ENCODE data around the gene PILRB. TPM values are rescaled to one million over a fixed set of nuclear protein-coding genes. Genes with fewer than 3 reads are reported as not detected.
A peak's percentile ranks its signal among the peaks of the same experiment; 100 is the strongest.
"Not testable (repeated sequence)": the region's sequence is repeated elsewhere in the genome, so short reads cannot be mapped to it uniquely, and the experiment has no call there.

Gene PILRB
- total RNA-seq (10 to 100 TPM; 33.5 to 33.7 TPM), polyA plus RNA-seq (18.1 TPM)

GRCh38 chr7:100358027-100358856 lies at the start of gene PILRB:
PILRB (plus strand) TSS chr7:100358117; CDS start chr7:100358303, 186 bp downstream.
- H3K27me3 ChIP-seq (ENCODE audit: insufficient read depth, low read length, poor library complexity, severe bottlenecking): no peaks in the 10 kb centered on the region
- no peaks in the 10 kb centered on the region for H3K9me3 ChIP-seq (ENCODE audit: low read length)
- peaks cover 15% of the 10 kb centered on the region for H3K4me1 ChIP-seq (ENCODE audit: insufficient read depth, low read length)
- H3K4me3 ChIP-seq (ENCODE audit: low read length): no peak within 1 kb of the TSS
- Mint-ChIP-seq H3K4me1 (peaks cover 9 to 25% (median 17%) of the 10 kb centered on the region in 3 donors), H3K4me3 (no peak within 1 kb of the TSS), H3K9me3 (no peaks in the 10 kb centered on the region), H3K27me3 (no peaks in the 10 kb centered on the region), H3K36me3 (peaks cover 6 to 90% (median 20%) of the 10 kb centered on the region in 3 donors), H3K27ac (peak within 1 kb of the TSS in 6 of 8 donors; percentile 17 to 93 (median 68))
- peaks cover 58% of the 10 kb centered on the region for H3K36me3 ChIP-seq (ENCODE audit: insufficient read depth, low read length)
- ChIA-PET POLR2A (no interaction called here), CTCF (no interaction called here)
- no peak for DNase-seq
- no peak within 1 kb of the TSS for H3K27ac ChIP-seq (ENCODE audit: low read depth, low read length)

- H3K4me1 ChIP-seq (ENCODE audit: insufficient read depth, low read length); H3K27ac ChIP-seq (ENCODE audit: low read depth, low read length); H3K9me3 ChIP-seq (ENCODE audit: low read length); H3K27me3 Mint-ChIP-seq; H3K4me3 ChIP-seq (ENCODE audit: low read length); DNase-seq; H3K36me3 ChIP-seq (ENCODE audit: insufficient read depth, low read length); POLR2A ChIA-PET; H3K27me3 ChIP-seq (ENCODE audit: insufficient read depth, low read length, poor library complexity, severe bottlenecking); CTCF ChIA-PET; H3K9me3 Mint-ChIP-seq: not testable (repeated sequence)
- Mint-ChIP-seq H3K27ac (peak overlapping the region in 7 of 8 donors; percentile 1 to 92 (median 84)), H3K36me3 (peaks cover 0 to 15% (median 0%) of the 10 kb centered on the region in 3 donors), H3K4me1 (peaks cover 8 to 13% (median 9%) of the 10 kb centered on the region in 3 donors), H3K4me3 (peak overlapping the region in 6 of 7 donors; percentile 57 to 87 (median 77))
Measured at GRCh38 chr7:100318329-100318728, 39.6 kb upstream of the PILRB start.

- POLR2A ChIA-PET; H3K4me3 Mint-ChIP-seq; H3K27me3 ChIP-seq (ENCODE audit: insufficient read depth, low read length, poor library complexity, severe bottlenecking); DNase-seq; H3K4me1 ChIP-seq (ENCODE audit: insufficient read depth, low read length); H3K36me3 ChIP-seq (ENCODE audit: insufficient read depth, low read length); H3K27ac ChIP-seq (ENCODE audit: low read depth, low read length); H3K9me3 Mint-ChIP-seq; H3K27ac Mint-ChIP-seq; H3K9me3 ChIP-seq (ENCODE audit: low read length); H3K27me3 Mint-ChIP-seq; H3K4me3 ChIP-seq (ENCODE audit: low read length): not testable (repeated sequence)
- peaks cover 0 to 36% (median 3%) of the 10 kb centered on the region in 3 donors for H3K36me3 Mint-ChIP-seq
- peaks cover 8 to 13% (median 9%) of the 10 kb centered on the region in 3 donors for H3K4me1 Mint-ChIP-seq
- CTCF ChIA-PET: interaction anchor here (0.6 kb wide), 2 partner anchors 265 to 822 kb away, joined by 3 read pairs; no protein-coding TSS in a partner anchor
Measured at GRCh38 chr7:100321648-100322047, 36.3 kb upstream of the PILRB start.

- H3K4me1 ChIP-seq (ENCODE audit: insufficient read depth, low read length); POLR2A ChIA-PET; H3K27ac ChIP-seq (ENCODE audit: low read depth, low read length); H3K9me3 Mint-ChIP-seq; H3K4me1 Mint-ChIP-seq; H3K27me3 Mint-ChIP-seq; CTCF ChIA-PET; H3K4me3 ChIP-seq (ENCODE audit: low read length); DNase-seq; H3K36me3 ChIP-seq (ENCODE audit: insufficient read depth, low read length); H3K4me3 Mint-ChIP-seq; H3K27me3 ChIP-seq (ENCODE audit: insufficient read depth, low read length, poor library complexity, severe bottlenecking); H3K9me3 ChIP-seq (ENCODE audit: low read length); H3K27ac Mint-ChIP-seq: not testable (repeated sequence)
- peaks cover 0 to 49% (median 9%) of the 10 kb centered on the region in 3 donors for H3K36me3 Mint-ChIP-seq
Measured at GRCh38 chr7:100324194-100324593, 33.7 kb upstream of the PILRB start.

- POLR2A ChIA-PET; H3K27me3 Mint-ChIP-seq; DNase-seq; H3K36me3 ChIP-seq (ENCODE audit: insufficient read depth, low read length); H3K9me3 ChIP-seq (ENCODE audit: low read length); H3K27me3 ChIP-seq (ENCODE audit: insufficient read depth, low read length, poor library complexity, severe bottlenecking); H3K27ac ChIP-seq (ENCODE audit: low read depth, low read length); H3K4me1 Mint-ChIP-seq; H3K4me1 ChIP-seq (ENCODE audit: insufficient read depth, low read length); CTCF ChIA-PET; H3K4me3 ChIP-seq (ENCODE audit: low read length); H3K4me3 Mint-ChIP-seq; H3K9me3 Mint-ChIP-seq: not testable (repeated sequence)
- H3K36me3 Mint-ChIP-seq: peaks cover 0 to 46% (median 9%) of the 10 kb centered on the region in 3 donors
- H3K27ac Mint-ChIP-seq: peak overlapping the region in 2 of 8 donors; percentile 36 to 43
Measured at GRCh38 chr7:100325671-100326070, 32.2 kb upstream of the PILRB start.

GRCh38 chr7:100326914-100327313 lies 31.0 kb upstream of the PILRB start:
- CTCF ChIA-PET: not testable (repeated sequence)
- H3K36me3 Mint-ChIP-seq: peaks cover 0 to 45% (median 9%) of the 10 kb centered on the region in 3 donors
- POLR2A ChIA-PET: interaction anchor here (0.6 kb wide), 2 partner anchors 10 to 281 kb away, joined by 3 to 4 read pairs; no protein-coding TSS in a partner anchor

GRCh38 chr7:100335566-100336466 lies 22.1 kb upstream of the PILRB start:
- peak overlapping the region; percentile 89 for H3K27ac ChIP-seq (ENCODE audit: low read depth, low read length)
- H3K9me3 Mint-ChIP-seq; H3K27me3 Mint-ChIP-seq; H3K36me3 ChIP-seq (ENCODE audit: insufficient read depth, low read length); H3K9me3 ChIP-seq (ENCODE audit: low read length); H3K27me3 ChIP-seq (ENCODE audit: insufficient read depth, low read length, poor library complexity, severe bottlenecking): not testable (repeated sequence)
- H3K27ac Mint-ChIP-seq: peak overlapping the region; percentile 91 to 99 (median 98)
- peak overlapping the region; percentile 71 for H3K4me3 ChIP-seq (ENCODE audit: low read length)
- peak overlapping the region; percentile 89 to 98 (median 95) for H3K4me3 Mint-ChIP-seq
- POLR2A ChIA-PET: interaction anchor here (1.4 kb wide), 1 partner anchor 93 kb away, joined by 4 read pairs; the partner anchor contains the start of gene ZCWPW1
- H3K4me1 ChIP-seq (ENCODE audit: insufficient read depth, low read length): peaks cover 11% of the 10 kb centered on the region
- DNase-seq: peak; percentile 82 to 92 (median 87)
- peaks cover 14 to 31% (median 22%) of the 10 kb centered on the region in 3 donors for H3K4me1 Mint-ChIP-seq
- CTCF ChIA-PET: interaction anchor here (1.3 kb wide), 1 partner anchor 9 kb away, joined by 4 read pairs; no protein-coding TSS in a partner anchor
- peaks cover 0 to 30% (median 4%) of the 10 kb centered on the region in 3 donors for H3K36me3 Mint-ChIP-seq

More at GRCh38 chr7:100326914-100327313, 31.0 kb upstream of the PILRB start:
- H3K27ac Mint-ChIP-seq; DNase-seq; H3K36me3 ChIP-seq (ENCODE audit: insufficient read depth, low read length); H3K4me3 Mint-ChIP-seq; H3K4me1 ChIP-seq (ENCODE audit: insufficient read depth, low read length); H3K9me3 Mint-ChIP-seq; H3K4me1 Mint-ChIP-seq; H3K4me3 ChIP-seq (ENCODE audit: low read length); H3K27me3 ChIP-seq (ENCODE audit: insufficient read depth, low read length, poor library complexity, severe bottlenecking); H3K9me3 ChIP-seq (ENCODE audit: low read length); H3K27me3 Mint-ChIP-seq; H3K27ac ChIP-seq (ENCODE audit: low read depth, low read length): not testable (repeated sequence)
